HepG2 (cell line): ENCODE data around the gene PLXNB2. TPM values are rescaled to one million over a fixed set of nuclear protein-coding genes. Genes with fewer than 3 reads are reported as not detected.
A peak's percentile ranks its signal among the peaks of the same experiment; 100 is the strongest.

Experiments
- CEBPB ChIP-seq: IDR thresholded peaks from 2 replicates; pipeline ENCODE4 v1.6.1; 2011; ENCODE audit warnings: low read depth, low read length, improper control_type of control experiment, borderline replicate concordance
- EED ChIP-seq: sonication (generic); formaldehyde crosslinking; IDR thresholded peaks from 2 replicates; pipeline ENCODE4 v1.5.0; 2020; ENCODE audit warnings: mild to moderate bottlenecking, missing genetic modification reagents
- HNF4A ChIP-seq: sonication (generic); formaldehyde crosslinking; IDR thresholded peaks from 2 replicates; pipeline ENCODE4 v1.4.0; 2020; ENCODE audit warnings: missing genetic modification reagents
- NCOR1 ChIP-seq: fragments of 200-600 bp; sonication (generic); IDR thresholded peaks from 2 replicates; pipeline ENCODE4 v1.7.0; 2017; ENCODE audit warnings: antibody characterized with exemption, low read length, borderline replicate concordance
- SP140L ChIP-seq: sonication (generic); formaldehyde crosslinking; IDR thresholded peaks from 2 replicates; pipeline ENCODE4 v1.4.0; 2020; ENCODE audit warnings: missing genetic modification reagents, borderline replicate concordance
- SRSF4 ChIP-seq: fragments of 200-400 bp; formaldehyde crosslinking; IDR thresholded peaks from one replicate; pipeline ENCODE4 v1.6.1; 2018; ENCODE audit warnings: mild to moderate bottlenecking, low read depth, low read length, moderate library complexity; ENCODE audit not compliant: poor library complexity, severe bottlenecking
- ZFY ChIP-seq: sonication (generic); formaldehyde crosslinking; IDR thresholded peaks from 2 replicates; pipeline ENCODE4 v1.4.0; 2020; ENCODE audit warnings: missing genetic modification reagents
- ZNF274 ChIP-seq: sonication (generic); formaldehyde crosslinking; IDR thresholded peaks from 2 replicates; pipeline ENCODE4 v1.5.1; 2020; ENCODE audit warnings: mild to moderate bottlenecking, missing genetic modification reagents
- ZNF546 ChIP-seq: sonication (generic); formaldehyde crosslinking; conservative IDR thresholded peaks from 2 replicates; pipeline ENCODE4 v1.8.1; 2023; ENCODE audit warnings: mild to moderate bottlenecking, missing genetic modification reagents
- ZNF761 ChIP-seq: sonication (generic); formaldehyde crosslinking; conservative IDR thresholded peaks from 2 replicates; pipeline ENCODE4 v1.4.0; 2020; ENCODE audit warnings: mild to moderate bottlenecking, missing genetic modification reagents
- polyA plus RNA-seq, 8 experiments: library from polyadenylated mRNA; depleted of rRNA in 3 of 8; stranded (reverse) in 7 of 8; unstranded in 1 of 8; fragments of >200 nt; fragmentation: Illumina TruSeq in 4 of 8; extraction: Trizol in 4 of 8; gene quantifications; 2 replicates each; pipeline versions ENCODE4 v1.2.1 to v1.2.3, GENCODE V29; 2011 to 2016; ENCODE audit warnings: low read depth in 4 of 8, missing spikeins in 1 of 8, mixed read lengths in 1 of 8; ENCODE audit not compliant: insufficient read depth in 1 of 8
- total RNA-seq, 5 experiments: library from RNA; depleted of rRNA; stranded (reverse); fragments of >200 nt; fragmentation: Illumina TruSeq; extraction: Trizol; gene quantifications; 2 replicates each; pipeline ENCODE4 v1.2.3, GENCODE V29; 2016; ENCODE audit warnings: low read depth in 1 of 5
- TF ChIP-seq, protein P1 (sequence below): IDR thresholded peaks from 2 replicates; pipeline ENCODE4 v1.6.1; 2016; ENCODE audit warnings: missing compliant biosample characterization, missing genetic modification reagents, borderline replicate concordance
- TF ChIP-seq, protein P2 (sequence below): sonication (generic); formaldehyde crosslinking; IDR thresholded peaks from 2 replicates; pipeline ENCODE4 v1.9.0; 2021; ENCODE audit warnings: missing genetic modification reagents, borderline replicate concordance
- TF ChIP-seq, protein P3 (sequence below): sonication (generic); formaldehyde crosslinking; IDR thresholded peaks from 2 replicates; pipeline ENCODE4 v1.9.0; 2021; ENCODE audit warnings: missing genetic modification reagents, borderline replicate concordance
- TF ChIP-seq, protein P4 (sequence below): sonication (generic); formaldehyde crosslinking; conservative IDR thresholded peaks from 2 replicates; pipeline ENCODE4 v1.8.1; 2023; ENCODE audit warnings: missing genetic modification reagents
- TF ChIP-seq, protein P5 (sequence below): fragments of 450-650 bp; IDR thresholded peaks from 2 replicates; pipeline ENCODE4 v1.6.1; 2017; ENCODE audit warnings: mild to moderate bottlenecking
- TF ChIP-seq, protein P6 (sequence below): sonication (generic); formaldehyde crosslinking; IDR thresholded peaks from 2 replicates; pipeline ENCODE4 v1.8.0; 2022; ENCODE audit warnings: mild to moderate bottlenecking, missing genetic modification reagents
- TF ChIP-seq, protein P7 (sequence below): sonication (generic); formaldehyde crosslinking; IDR thresholded peaks from 2 replicates; pipeline ENCODE4 v1.4.0; 2020; ENCODE audit warnings: missing genetic modification reagents

The PLXNB2 gene
- total and polyA plus RNA-seq, 2 of the 13 experiments (the other 11 are each of a cell fraction or from before 2014, with no cell fraction given) = 32.6 to 68.9 TPM

DNA sequence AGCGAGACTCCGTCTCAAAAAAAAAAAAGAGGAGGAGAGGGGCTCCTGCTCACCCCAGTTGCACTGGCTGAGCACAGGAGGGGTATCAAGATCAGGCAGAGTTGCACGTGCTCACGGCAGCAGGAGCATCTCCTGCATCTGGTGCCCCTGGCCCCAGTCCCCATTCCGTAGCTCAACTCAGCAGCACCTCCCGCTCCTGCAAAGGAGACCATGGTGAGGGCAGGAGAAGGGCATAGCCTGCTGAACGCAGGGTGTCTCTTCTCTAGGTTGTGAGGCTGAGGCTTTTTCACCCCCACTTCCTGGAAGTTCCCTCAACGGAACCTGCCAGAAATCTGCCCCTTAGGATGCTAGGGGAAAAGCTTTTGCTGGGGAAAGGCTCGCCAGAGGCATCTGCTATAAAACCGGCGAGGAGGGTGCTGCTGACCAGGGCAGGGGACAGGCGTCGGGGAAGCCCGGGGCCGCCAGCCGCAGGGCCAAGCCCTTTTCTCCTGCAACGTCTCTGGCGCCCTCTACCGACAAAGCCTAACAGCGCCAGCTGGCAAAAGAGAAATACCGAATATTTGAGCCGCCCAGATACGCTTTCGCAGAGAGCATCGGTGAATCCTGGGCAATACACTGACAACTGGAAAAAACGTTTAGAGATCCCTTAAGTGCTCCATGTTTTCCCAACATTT lies 34.7 kb upstream of the PLXNB2 start (continued):
- TF ChIP-seq ZNF546 (CRISPR knock-in tag) (no peak), HNF4A (CRISPR knock-in tag) (no peak), EED (CRISPR knock-in tag) (no peak), NCOR1 (no peak), ZNF274 (CRISPR knock-in tag) (no peak), CEBPB (no peak), SP140L (CRISPR knock-in tag) (no peak), ZFY (CRISPR knock-in tag) (no peak; the same call in 1 of the 2 replicates), SRSF4 (no peak), ZNF761 (CRISPR knock-in tag) (no peak)
- TF ChIP-seq, protein P1, sequence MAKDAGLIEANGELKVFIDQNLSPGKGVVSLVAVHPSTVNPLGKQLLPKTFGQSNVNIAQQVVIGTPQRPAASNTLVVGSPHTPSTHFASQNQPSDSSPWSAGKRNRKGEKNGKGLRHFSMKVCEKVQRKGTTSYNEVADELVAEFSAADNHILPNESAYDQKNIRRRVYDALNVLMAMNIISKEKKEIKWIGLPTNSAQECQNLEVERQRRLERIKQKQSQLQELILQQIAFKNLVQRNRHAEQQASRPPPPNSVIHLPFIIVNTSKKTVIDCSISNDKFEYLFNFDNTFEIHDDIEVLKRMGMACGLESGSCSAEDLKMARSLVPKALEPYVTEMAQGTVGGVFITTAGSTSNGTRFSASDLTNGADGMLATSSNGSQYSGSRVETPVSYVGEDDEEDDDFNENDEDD (CRISPR knock-in tag) = 0 out of 2 replicates have a peak, but pooled peaks have one; percentile 28
- TF ChIP-seq, protein P2, sequence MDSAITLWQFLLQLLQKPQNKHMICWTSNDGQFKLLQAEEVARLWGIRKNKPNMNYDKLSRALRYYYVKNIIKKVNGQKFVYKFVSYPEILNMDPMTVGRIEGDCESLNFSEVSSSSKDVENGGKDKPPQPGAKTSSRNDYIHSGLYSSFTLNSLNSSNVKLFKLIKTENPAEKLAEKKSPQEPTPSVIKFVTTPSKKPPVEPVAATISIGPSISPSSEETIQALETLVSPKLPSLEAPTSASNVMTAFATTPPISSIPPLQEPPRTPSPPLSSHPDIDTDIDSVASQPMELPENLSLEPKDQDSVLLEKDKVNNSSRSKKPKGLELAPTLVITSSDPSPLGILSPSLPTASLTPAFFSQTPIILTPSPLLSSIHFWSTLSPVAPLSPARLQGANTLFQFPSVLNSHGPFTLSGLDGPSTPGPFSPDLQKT (CRISPR knock-in tag) = no peak
- TF ChIP-seq, protein P3, sequence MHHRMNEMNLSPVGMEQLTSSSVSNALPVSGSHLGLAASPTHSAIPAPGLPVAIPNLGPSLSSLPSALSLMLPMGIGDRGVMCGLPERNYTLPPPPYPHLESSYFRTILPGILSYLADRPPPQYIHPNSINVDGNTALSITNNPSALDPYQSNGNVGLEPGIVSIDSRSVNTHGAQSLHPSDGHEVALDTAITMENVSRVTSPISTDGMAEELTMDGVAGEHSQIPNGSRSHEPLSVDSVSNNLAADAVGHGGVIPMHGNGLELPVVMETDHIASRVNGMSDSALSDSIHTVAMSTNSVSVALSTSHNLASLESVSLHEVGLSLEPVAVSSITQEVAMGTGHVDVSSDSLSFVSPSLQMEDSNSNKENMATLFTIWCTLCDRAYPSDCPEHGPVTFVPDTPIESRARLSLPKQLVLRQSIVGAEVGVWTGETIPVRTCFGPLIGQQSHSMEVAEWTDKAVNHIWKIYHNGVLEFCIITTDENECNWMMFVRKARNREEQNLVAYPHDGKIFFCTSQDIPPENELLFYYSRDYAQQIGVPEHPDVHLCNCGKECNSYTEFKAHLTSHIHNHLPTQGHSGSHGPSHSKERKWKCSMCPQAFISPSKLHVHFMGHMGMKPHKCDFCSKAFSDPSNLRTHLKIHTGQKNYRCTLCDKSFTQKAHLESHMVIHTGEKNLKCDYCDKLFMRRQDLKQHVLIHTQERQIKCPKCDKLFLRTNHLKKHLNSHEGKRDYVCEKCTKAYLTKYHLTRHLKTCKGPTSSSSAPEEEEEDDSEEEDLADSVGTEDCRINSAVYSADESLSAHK (CRISPR knock-in tag) = no peak
- TF ChIP-seq, protein P4, sequence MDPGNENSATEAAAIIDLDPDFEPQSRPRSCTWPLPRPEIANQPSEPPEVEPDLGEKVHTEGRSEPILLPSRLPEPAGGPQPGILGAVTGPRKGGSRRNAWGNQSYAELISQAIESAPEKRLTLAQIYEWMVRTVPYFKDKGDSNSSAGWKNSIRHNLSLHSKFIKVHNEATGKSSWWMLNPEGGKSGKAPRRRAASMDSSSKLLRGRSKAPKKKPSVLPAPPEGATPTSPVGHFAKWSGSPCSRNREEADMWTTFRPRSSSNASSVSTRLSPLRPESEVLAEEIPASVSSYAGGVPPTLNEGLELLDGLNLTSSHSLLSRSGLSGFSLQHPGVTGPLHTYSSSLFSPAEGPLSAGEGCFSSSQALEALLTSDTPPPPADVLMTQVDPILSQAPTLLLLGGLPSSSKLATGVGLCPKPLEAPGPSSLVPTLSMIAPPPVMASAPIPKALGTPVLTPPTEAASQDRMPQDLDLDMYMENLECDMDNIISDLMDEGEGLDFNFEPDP (CRISPR knock-in tag) = no peak
- TF ChIP-seq, protein P5, sequence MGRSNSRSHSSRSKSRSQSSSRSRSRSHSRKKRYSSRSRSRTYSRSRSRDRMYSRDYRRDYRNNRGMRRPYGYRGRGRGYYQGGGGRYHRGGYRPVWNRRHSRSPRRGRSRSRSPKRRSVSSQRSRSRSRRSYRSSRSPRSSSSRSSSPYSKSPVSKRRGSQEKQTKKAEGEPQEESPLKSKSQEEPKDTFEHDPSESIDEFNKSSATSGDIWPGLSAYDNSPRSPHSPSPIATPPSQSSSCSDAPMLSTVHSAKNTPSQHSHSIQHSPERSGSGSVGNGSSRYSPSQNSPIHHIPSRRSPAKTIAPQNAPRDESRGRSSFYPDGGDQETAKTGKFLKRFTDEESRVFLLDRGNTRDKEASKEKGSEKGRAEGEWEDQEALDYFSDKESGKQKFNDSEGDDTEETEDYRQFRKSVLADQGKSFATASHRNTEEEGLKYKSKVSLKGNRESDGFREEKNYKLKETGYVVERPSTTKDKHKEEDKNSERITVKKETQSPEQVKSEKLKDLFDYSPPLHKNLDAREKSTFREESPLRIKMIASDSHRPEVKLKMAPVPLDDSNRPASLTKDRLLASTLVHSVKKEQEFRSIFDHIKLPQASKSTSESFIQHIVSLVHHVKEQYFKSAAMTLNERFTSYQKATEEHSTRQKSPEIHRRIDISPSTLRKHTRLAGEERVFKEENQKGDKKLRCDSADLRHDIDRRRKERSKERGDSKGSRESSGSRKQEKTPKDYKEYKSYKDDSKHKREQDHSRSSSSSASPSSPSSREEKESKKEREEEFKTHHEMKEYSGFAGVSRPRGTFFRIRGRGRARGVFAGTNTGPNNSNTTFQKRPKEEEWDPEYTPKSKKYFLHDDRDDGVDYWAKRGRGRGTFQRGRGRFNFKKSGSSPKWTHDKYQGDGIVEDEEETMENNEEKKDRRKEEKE = no peak
- TF ChIP-seq, protein P6, sequence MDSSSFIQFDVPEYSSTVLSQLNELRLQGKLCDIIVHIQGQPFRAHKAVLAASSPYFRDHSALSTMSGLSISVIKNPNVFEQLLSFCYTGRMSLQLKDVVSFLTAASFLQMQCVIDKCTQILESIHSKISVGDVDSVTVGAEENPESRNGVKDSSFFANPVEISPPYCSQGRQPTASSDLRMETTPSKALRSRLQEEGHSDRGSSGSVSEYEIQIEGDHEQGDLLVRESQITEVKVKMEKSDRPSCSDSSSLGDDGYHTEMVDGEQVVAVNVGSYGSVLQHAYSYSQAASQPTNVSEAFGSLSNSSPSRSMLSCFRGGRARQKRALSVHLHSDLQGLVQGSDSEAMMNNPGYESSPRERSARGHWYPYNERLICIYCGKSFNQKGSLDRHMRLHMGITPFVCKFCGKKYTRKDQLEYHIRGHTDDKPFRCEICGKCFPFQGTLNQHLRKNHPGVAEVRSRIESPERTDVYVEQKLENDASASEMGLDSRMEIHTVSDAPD (CRISPR knock-in tag) = no peak
- TF ChIP-seq, protein P7, sequence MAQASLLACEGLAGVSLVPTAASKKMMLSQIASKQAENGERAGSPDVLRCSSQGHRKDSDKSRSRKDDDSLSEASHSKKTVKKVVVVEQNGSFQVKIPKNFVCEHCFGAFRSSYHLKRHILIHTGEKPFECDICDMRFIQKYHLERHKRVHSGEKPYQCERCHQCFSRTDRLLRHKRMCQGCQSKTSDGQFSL (CRISPR knock-in tag) = no peak; the same call in 1 of the 2 replicates
